A673 (cell line): ENCODE data around the gene PTPRR. TPM values are rescaled to one million over a fixed set of nuclear protein-coding genes. Genes with fewer than 3 reads are reported as not detected.
A peak's percentile ranks its signal among the peaks of the same experiment; 100 is the strongest.

Experiments used
- BruUV-seq: library from RNA; stranded (reverse); fragments of 400-500 nt; replicated peaks from 2 replicates; lab custom pipeline; 2021; lab: Mats Ljungman, UMichigan
- CTCF ChIA-PET: fragments of 300-600 bp; sonication (Branson Sonifier 250); formaldehyde crosslinking; loops from one replicate; lab custom pipeline; 2022; ENCODE audit warnings: antibody characterized with exemption; lab: Charles Lee
- POLR2A ChIA-PET: fragments of 300-600 bp; sonication (Branson Sonifier 250); formaldehyde crosslinking; loops from one replicate; lab custom pipeline; 2022; ENCODE audit warnings: antibody characterized with exemption; ENCODE audit not compliant: low non-redundant PET; lab: Charles Lee
- DNase-seq: peaks from one replicate; pipeline ENCODE4 v3.0.0-alpha.2; 2015; ENCODE audit warnings: low spot score
- H3K27ac ChIP-seq: fragments of 200-600 bp; sonication (generic); 2 replicates; pipeline ENCODE4 v1.5.1; 2016; ENCODE audit warnings: mixed run types, low read depth, mild to moderate bottlenecking, mixed read lengths, antibody characterized with exemption, low read length; ENCODE audit not compliant: poor library complexity, severe bottlenecking
- H3K27me3 ChIP-seq: fragments of 200-600 bp; sonication (generic); replicated peaks from 2 replicates; pipeline ENCODE4 v1.6.1; 2017; ENCODE audit warnings: mixed run types, low read depth, mild to moderate bottlenecking, mixed read lengths, antibody characterized with exemption, low read length; ENCODE audit not compliant: insufficient read depth, poor library complexity
- H3K36me3 ChIP-seq: fragments of 200-600 bp; sonication (generic); 2 replicates; pipeline ENCODE4 v1.6.1; 2016; ENCODE audit warnings: mixed run types, mild to moderate bottlenecking, mixed read lengths, antibody characterized with exemption, low read length; ENCODE audit not compliant: insufficient read depth, poor library complexity, severe bottlenecking
- H3K4me1 ChIP-seq: fragments of 200-600 bp; sonication (generic); 2 replicates; pipeline ENCODE4 v1.6.1; 2017; ENCODE audit warnings: mixed run types, mild to moderate bottlenecking, mixed read lengths, antibody characterized with exemption, low read length; ENCODE audit not compliant: insufficient read depth, poor library complexity, severe bottlenecking
- H3K4me3 ChIP-seq: fragments of 200-600 bp; sonication (generic); 2 replicates; pipeline ENCODE4 v1.5.1; 2016; ENCODE audit warnings: low read depth, mixed run types, mild to moderate bottlenecking, mixed read lengths, low read length; ENCODE audit not compliant: poor library complexity, severe bottlenecking
- H3K9me3 ChIP-seq: fragments of 200-600 bp; sonication (generic); 2 replicates; pipeline ENCODE4 v1.6.1; 2016; ENCODE audit warnings: mixed run types, low read depth, mild to moderate bottlenecking, mixed read lengths, antibody characterized with exemption, low read length; ENCODE audit not compliant: poor library complexity, severe bottlenecking
- CTCF ChIP-seq: fragments of 300-800, 200-600 bp; sonication (generic); conservative IDR thresholded peaks from 2 replicates; pipeline ENCODE4 v1.5.1; 2017; ENCODE audit warnings: low read depth, mild to moderate bottlenecking, antibody characterized with exemption, low read length, moderate library complexity, mixed read lengths
- EZH2 ChIP-seq: fragments of 200-600 bp; sonication (generic); IDR thresholded peaks from 2 replicates; pipeline ENCODE4 v1.6.1; 2017; ENCODE audit warnings: borderline replicate concordance, low read depth, mild to moderate bottlenecking, mixed read lengths, antibody characterized with exemption, low read length; ENCODE audit not compliant: poor library complexity, severe bottlenecking
- intact Hi-C: fragments of 100-400 bp; cut with micrococcal nuclease; formaldehyde crosslinking; loops from one replicate; pipeline ENCODE4 v1.10.0; 2022; ENCODE audit not compliant: unreplicated experiment
- total RNA-seq: library from RNA; stranded (reverse); gene quantifications from 2 replicates; pipeline ENCODE4 v1.2.3, GENCODE V29; 2021

PTPRR gene
- total RNA-seq, 1 experiment from 2014 or later, result not detected

- DNase-seq, result peak; percentile 12
- no peaks in the 10 kb centered on the region for H3K4me1 ChIP-seq
- no peaks in the 10 kb centered on the region for H3K9me3 ChIP-seq
- ChIA-PET CTCF (no interaction called here), POLR2A (no interaction called here)
- H3K27ac ChIP-seq, result no peak within 1 kb of the TSS
- no peak within 1 kb of the TSS for H3K4me3 ChIP-seq
- no peaks in the 10 kb centered on the region for H3K27me3 ChIP-seq
- no peaks in the 10 kb centered on the region for H3K36me3 ChIP-seq
- BruUV-seq, result no TSS peak
- TF ChIP-seq EZH2 (no peak), CTCF (no peak)
- intact Hi-C loops, result no loop called here
Observed at GRCh38 chr12:70637303-70638085, 283.0 kb downstream of the PTPRR start, which contains the start of gene PTPRB. PTPRB (minus strand) TSS chr12:70637429; CDS start chr12:70637395, 34 bp downstream.

GRCh38 chr12:70635755-70636154 lies 284.8 kb downstream of the PTPRR start:
- intact Hi-C loops, result no loop called here
- Histone ChIP-seq H3K27ac (no peak overlapping the region), H3K36me3 (no peaks in the 10 kb centered on the region), H3K4me3 (no peak overlapping the region), H3K4me1 (no peaks in the 10 kb centered on the region), H3K27me3 (no peaks in the 10 kb centered on the region), H3K9me3 (no peaks in the 10 kb centered on the region)
- POLR2A ChIA-PET, result no interaction called here
- TF ChIP-seq CTCF (no peak), EZH2 (no peak)
- no peak for DNase-seq
- CTCF ChIA-PET, result no interaction called here
- no TSS peak for BruUV-seq

GRCh38 chr12:70628701-70629480 lies 291.6 kb downstream of the PTPRR start:
- no TSS peak for BruUV-seq
- DNase-seq, result no peak
- H3K27ac ChIP-seq, result no peak overlapping the region
- H3K9me3 ChIP-seq, result no peaks in the 10 kb centered on the region
- ChIA-PET POLR2A (no interaction called here), CTCF (no interaction called here)
- H3K4me1 ChIP-seq, result no peaks in the 10 kb centered on the region
- no peak for TF ChIP-seq CTCF
- TF ChIP-seq EZH2, result no peak
- H3K4me3 ChIP-seq, result no peak overlapping the region
- H3K36me3 ChIP-seq, result no peaks in the 10 kb centered on the region
- intact Hi-C loops, result no loop called here
- peaks cover 3% of the 10 kb centered on the region for H3K27me3 ChIP-seq
